ENCODE data around the gene PDGFRB.

The PDGFRB gene

GRCh38 chr5:150181766-150182545 lies 26.3 kb upstream of the PDGFRB start:
- DNase-seq, result no peak

GRCh38 chr5:150181027-150181426 lies 25.4 kb upstream of the PDGFRB start:
- DNase-seq, result no peak

- no peak for DNase-seq
Observed at GRCh38 chr5:150180241-150181026, 24.8 kb upstream of the PDGFRB start.

GRCh38 chr5:150179019-150179620 lies 23.5 kb upstream of the PDGFRB start:
- no peak for DNase-seq

GRCh38 chr5:150178262-150178661 lies 22.6 kb upstream of the PDGFRB start:
- DNase-seq, result no peak

GRCh38 chr5:150177721-150178120 lies 22.1 kb upstream of the PDGFRB start:
- DNase-seq, result no peak

- no peak for DNase-seq
Observed at GRCh38 chr5:150176745-150177477, 21.3 kb upstream of the PDGFRB start.

GRCh38 chr5:150175536-150175935 lies 19.9 kb upstream of the PDGFRB start:
- no peak for DNase-seq

- no peak for DNase-seq
Observed at GRCh38 chr5:150175076-150175475, 19.4 kb upstream of the PDGFRB start.

- DNase-seq, result no peak
Observed at GRCh38 chr5:150174285-150174684, 18.6 kb upstream of the PDGFRB start.

- no peak for DNase-seq
Observed at GRCh38 chr5:150173161-150173560, 17.5 kb upstream of the PDGFRB start.

GRCh38 chr5:150172556-150172955 lies 16.9 kb upstream of the PDGFRB start:
- DNase-seq, result no peak

GRCh38 chr5:150172145-150172544 lies 16.5 kb upstream of the PDGFRB start:
- no peak for DNase-seq

- DNase-seq, result no peak
Observed at GRCh38 chr5:150168864-150169263, 13.2 kb upstream of the PDGFRB start.

- DNase-seq, result no peak
Observed at GRCh38 chr5:150167908-150168307, 12.3 kb upstream of the PDGFRB start.

GRCh38 chr5:150167512-150167850 lies 11.8 kb upstream of the PDGFRB start:
- no peak for DNase-seq

- DNase-seq, result no peak
Observed at GRCh38 chr5:150166650-150167511, 11.2 kb upstream of the PDGFRB start, which contains the start of gene CDX1. CDX1 (plus strand) TSS chr5:150166778; CDS start chr5:150166877, 99 bp downstream.

GRCh38 chr5:150166037-150166649 lies 10.5 kb upstream of the PDGFRB start:
- no peak for DNase-seq

GRCh38 chr5:150164211-150164980 lies 8.8 kb upstream of the PDGFRB start:
- DNase-seq, result no peak

GRCh38 chr5:150163547-150164059 lies 8.0 kb upstream of the PDGFRB start:
- no peak for DNase-seq

GRCh38 chr5:150163035-150163434 lies 7.4 kb upstream of the PDGFRB start:
- DNase-seq, result no peak

Measured in activated gamma-delta T cell treated with Interleukin-2 at 50 U/mL for 16 hours (primary cell).